Thoracic aorta (tissue), 2 donors: ENCODE data around the gene PTPRG. TPM values are rescaled to one million over a fixed set of nuclear protein-coding genes. Genes with fewer than 3 reads are reported as not detected.

Source experiments
- ATAC-seq: fragments of 150-250 bp; one replicate; pipeline ENCODE4 v1.8.0; 2017; ENCODE audit warnings: low read depth; ENCODE audit not compliant: insufficient number of reproducible peaks, low FRiP score
- DNase-seq: peaks from one replicate; pipeline ENCODE4 v3.0.0-alpha.2; 2020; ENCODE audit warnings: low spot score
- H3K27ac ChIP-seq, 2 donors: fragments of 200-600 bp; sonication (generic); 1 replicate in 1 of 2; 2 replicates in 1 of 2; pipeline ENCODE4 v1.5.1; 2016; ENCODE audit warnings: mild to moderate bottlenecking in 2 of 2, moderate library complexity in 2 of 2
- H3K27me3 ChIP-seq: fragments of 200-600 bp; sonication (generic); replicated peaks from 2 replicates; pipeline ENCODE4 v1.6.0; 2016; ENCODE audit warnings: mild to moderate bottlenecking; ENCODE audit not compliant: insufficient read depth
- H3K36me3 ChIP-seq: fragments of 200-600 bp; sonication (generic); one replicate; pipeline ENCODE4 v1.5.1; 2016
- H3K4me1 ChIP-seq, 2 donors: fragments of 200-600 bp; sonication (generic); 1 replicate in 1 of 2; 2 replicates in 1 of 2; pipeline versions ENCODE4 v1.5.1 to v1.6.0; 2016; ENCODE audit warnings: low read depth in 2 of 2, mild to moderate bottlenecking in 1 of 2; ENCODE audit not compliant: control insufficient read depth in 1 of 2
- H3K4me3 ChIP-seq: fragments of 200-600 bp; sonication (generic); 2 replicates; pipeline ENCODE4 v1.5.1; 2016; ENCODE audit warnings: mild to moderate bottlenecking
- H3K9me3 ChIP-seq: fragments of 200-600 bp; sonication (generic); 2 replicates; pipeline ENCODE4 v1.5.1; 2016
- total RNA-seq, 2 donors: library from RNA; depleted of rRNA; stranded (reverse); fragments of >200 nt; gene quantifications; one replicate each; pipeline versions ENCODE4 v1.1.0 to v1.2.3, GENCODE V29; 2016
- TF ChIP-seq, protein P1 (sequence below): fragments of 200-600 bp; sonication (generic); IDR thresholded peaks from one replicate; pipeline ENCODE4 v1.5.1; 2019; ENCODE audit warnings: antibody characterized with exemption

PTPRG gene
- total RNA-seq, 2 donors from 2014 or later = 154 to 208 TPM

DNA sequence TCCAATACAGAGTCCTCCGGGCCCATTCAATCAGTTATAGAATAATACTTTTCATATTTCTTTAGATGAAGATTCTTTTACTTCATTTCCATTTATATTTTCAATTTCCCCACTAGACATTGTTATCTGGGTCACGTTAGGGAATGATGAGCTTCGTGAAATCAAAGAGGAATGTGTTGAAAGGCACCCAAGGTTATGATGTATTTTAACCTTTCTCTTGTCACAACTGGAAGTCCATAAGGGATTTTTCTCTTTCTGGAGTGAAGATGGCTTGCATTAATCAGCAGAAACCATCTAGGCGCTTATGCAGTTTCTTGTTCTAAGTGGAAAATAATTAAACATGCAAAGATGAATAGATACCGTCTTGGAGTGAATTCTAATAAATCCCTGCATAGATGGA is 631.5 kb downstream of the PTPRG start:
- no peaks in the 10 kb centered on the region for H3K27me3 ChIP-seq
- H3K9me3 ChIP-seq = no peaks in the 10 kb centered on the region
- peaks cover 0 to 13% of the 10 kb centered on the region in 2 donors for H3K4me1 ChIP-seq
- TF ChIP-seq, protein P1, sequence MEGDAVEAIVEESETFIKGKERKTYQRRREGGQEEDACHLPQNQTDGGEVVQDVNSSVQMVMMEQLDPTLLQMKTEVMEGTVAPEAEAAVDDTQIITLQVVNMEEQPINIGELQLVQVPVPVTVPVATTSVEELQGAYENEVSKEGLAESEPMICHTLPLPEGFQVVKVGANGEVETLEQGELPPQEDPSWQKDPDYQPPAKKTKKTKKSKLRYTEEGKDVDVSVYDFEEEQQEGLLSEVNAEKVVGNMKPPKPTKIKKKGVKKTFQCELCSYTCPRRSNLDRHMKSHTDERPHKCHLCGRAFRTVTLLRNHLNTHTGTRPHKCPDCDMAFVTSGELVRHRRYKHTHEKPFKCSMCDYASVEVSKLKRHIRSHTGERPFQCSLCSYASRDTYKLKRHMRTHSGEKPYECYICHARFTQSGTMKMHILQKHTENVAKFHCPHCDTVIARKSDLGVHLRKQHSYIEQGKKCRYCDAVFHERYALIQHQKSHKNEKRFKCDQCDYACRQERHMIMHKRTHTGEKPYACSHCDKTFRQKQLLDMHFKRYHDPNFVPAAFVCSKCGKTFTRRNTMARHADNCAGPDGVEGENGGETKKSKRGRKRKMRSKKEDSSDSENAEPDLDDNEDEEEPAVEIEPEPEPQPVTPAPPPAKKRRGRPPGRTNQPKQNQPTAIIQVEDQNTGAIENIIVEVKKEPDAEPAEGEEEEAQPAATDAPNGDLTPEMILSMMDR = no peak
- no peak overlapping the region for H3K27ac ChIP-seq
- DNase-seq (no peak), ATAC-seq (no peak)
- H3K36me3 ChIP-seq = peaks cover 24% of the 10 kb centered on the region
- H3K4me3 ChIP-seq = no peak overlapping the region

DNA sequence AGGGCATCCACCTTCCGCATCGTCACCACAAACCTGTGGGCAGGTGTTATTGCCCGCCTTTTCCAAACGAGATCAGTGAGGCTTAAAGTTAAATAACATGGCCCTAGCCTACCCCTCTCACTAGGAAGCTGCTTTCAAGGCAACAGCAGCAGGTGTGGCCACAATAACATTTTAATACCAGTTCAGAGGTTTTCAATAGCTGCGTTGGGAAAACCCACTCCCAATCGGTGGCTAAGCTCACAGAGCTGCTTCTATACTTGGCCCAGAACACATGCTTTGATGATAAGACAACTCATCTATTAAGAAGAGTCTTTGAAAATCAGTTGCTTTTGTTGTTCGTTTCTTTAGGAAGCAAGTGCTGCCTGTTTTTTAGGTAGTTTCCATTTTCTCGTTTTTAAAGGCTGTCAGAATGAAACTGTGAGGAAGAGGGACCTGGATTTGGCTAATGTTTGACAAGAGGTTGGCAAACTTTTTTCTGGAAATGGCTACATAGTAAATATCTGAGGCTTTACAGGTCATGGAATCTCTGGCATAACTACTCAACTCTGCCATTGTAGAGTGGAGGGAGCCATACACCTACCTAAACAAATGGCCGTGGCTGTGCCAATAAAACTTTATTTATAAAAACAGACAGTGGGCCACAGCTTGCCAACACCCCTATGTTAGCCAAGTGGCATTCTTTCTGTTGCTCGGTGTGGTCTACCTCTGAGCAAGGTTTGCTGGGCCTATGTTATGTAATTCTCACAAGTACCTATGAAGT is 632.4 kb downstream of the PTPRG start:
- no peak overlapping the region for H3K27ac ChIP-seq
- H3K4me1 ChIP-seq = peaks cover 0 to 5% of the 10 kb centered on the region in 2 donors
- no peak overlapping the region for H3K4me3 ChIP-seq
- no peaks in the 10 kb centered on the region for H3K27me3 ChIP-seq
- DNase-seq (no peak), ATAC-seq (no peak)
- TF ChIP-seq, protein P1 = no peak
- H3K36me3 ChIP-seq = peaks cover 24% of the 10 kb centered on the region
- H3K9me3 ChIP-seq = no peaks in the 10 kb centered on the region

DNA sequence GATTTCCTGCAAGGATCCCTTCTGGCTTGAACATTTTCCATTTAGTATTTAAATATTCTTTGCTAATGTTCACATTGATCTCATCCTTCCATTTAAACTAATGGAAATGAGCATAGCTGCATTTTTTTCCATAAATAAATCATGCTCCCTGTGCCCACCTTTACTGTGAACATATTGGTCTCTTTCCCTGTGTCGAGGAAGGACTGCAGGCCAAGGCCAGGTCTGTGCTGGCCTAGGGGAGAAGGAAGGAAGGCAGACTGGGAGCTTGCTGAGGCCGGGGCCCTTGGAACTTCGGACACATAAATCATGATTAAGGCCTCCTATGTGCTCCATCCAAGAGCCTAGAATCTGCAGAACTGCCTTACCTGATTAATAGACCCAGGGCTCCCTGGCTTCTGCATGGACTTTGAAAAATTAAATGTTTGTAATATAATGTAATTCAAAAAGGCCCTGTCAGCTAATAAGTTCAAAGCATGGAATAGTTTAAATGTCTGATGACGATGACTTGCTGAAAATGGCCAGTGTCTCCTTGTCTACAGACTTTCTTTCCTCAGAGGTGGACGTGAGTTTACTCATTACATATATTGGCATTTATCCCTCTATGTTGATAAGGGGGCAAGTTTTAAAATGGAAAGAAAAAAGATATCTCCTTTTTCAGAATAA is 636.1 kb downstream of the PTPRG start:
- ATAC-seq (no peak), DNase-seq (no peak)
- Histone ChIP-seq H3K4me1 (no peaks in the 10 kb centered on the region), H3K4me3 (no peak overlapping the region), H3K9me3 (no peaks in the 10 kb centered on the region), H3K27ac (no peak overlapping the region), H3K36me3 (peaks cover 24% of the 10 kb centered on the region), H3K27me3 (no peaks in the 10 kb centered on the region)
- TF ChIP-seq, protein P1 = no peak

DNA sequence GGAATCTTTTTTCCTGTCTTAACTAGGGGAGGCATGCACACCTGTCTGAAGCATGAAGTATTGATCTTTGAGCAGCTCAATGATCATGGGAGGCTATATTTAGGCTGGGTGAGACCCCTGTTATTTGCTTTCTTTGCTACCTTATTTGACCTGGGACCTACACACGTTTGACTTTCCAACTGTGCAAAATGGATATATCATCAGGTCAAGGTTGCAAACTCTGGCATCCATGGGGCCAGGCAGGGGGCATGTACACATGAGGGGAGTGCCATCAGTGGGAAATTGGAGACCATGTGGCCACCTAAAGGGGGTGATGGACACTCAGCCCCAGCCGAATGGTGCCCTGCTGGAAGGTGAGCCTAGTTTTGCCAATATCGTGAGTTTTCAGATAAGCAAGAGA is 637.8 kb downstream of the PTPRG start:
- Histone ChIP-seq H3K36me3 (peaks cover 25% of the 10 kb centered on the region), H3K9me3 (no peaks in the 10 kb centered on the region), H3K4me1 (no peaks in the 10 kb centered on the region), H3K4me3 (no peak overlapping the region), H3K27ac (no peak overlapping the region), H3K27me3 (no peaks in the 10 kb centered on the region)
- TF ChIP-seq, protein P1 = no peak
- no peak for DNase-seq
- no peak for ATAC-seq

DNA sequence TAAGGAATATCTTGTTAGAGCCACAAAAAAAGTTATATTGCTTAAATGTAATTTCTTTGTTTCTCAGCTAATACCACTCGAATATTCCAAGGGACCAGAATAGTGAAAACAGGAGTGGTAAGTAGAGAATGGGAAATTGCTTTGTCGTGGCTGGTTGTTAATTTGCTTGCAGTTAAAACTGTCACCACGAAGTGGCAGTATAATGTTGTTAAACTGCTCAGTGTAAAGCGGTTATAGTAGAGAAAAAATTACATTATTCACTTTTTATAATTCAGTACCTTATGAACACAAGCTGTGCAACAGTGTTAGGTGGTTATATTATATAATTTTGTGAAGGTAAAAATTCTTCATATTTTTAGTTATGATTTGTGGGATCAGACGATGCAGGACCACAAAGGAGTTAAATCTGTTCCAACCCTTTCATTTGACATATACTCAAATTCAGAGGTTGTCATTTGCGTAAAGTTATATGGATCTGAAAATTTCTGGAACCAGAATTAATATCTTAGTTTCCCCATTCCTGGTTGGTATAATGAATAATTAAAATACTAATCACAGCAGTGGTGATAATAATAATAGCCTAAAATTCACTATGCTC is 640.2 kb downstream of the PTPRG start:
- ATAC-seq (no peak), DNase-seq (no peak)
- Histone ChIP-seq H3K4me3 (no peak overlapping the region), H3K27me3 (no peaks in the 10 kb centered on the region), H3K4me1 (no peaks in the 10 kb centered on the region), H3K27ac (no peak overlapping the region), H3K9me3 (no peaks in the 10 kb centered on the region), H3K36me3 (peaks cover 17% of the 10 kb centered on the region)
- TF ChIP-seq, protein P1 = peak; percentile 38
